Gastrocnemius medialis (tissue), 4 donors: Measurements from ENCODE around the gene PLXNC1. TPM values are rescaled to one million over a fixed set of nuclear protein-coding genes. Genes with fewer than 3 reads are reported as not detected.

Source experiments
- ATAC-seq, 2 donors: fragments of 150-250 bp; one replicate each; pipeline ENCODE4 v1.9.1; 2016
- DNase-seq, 2 donors: peaks; one replicate each; pipeline ENCODE4 v3.0.0-alpha.2; 2019
- H3K27ac ChIP-seq, 4 donors: fragments of 200-600 bp; sonication (generic); 1 replicate in 1 of 4; 2 replicates in 3 of 4; pipeline ENCODE4 v1.5.1; 2016 to 2018; ENCODE audit warnings: mild to moderate bottlenecking in 2 of 4, moderate library complexity in 1 of 4
- H3K27me3 ChIP-seq, 3 donors: fragments of 200-600 bp; sonication (generic) in 2 of 3; 1 replicate in 1 of 3; 2 replicates in 2 of 3; pipeline versions ENCODE4 v1.5.1 to v1.6.0; 2016 to 2019; ENCODE audit warnings: mild to moderate bottlenecking in 1 of 3, moderate library complexity in 1 of 3
- H3K36me3 ChIP-seq, 2 donors: fragments of 200-600 bp; sonication (generic) in 1 of 2; one replicate each; pipeline ENCODE4 v1.5.1; 2017 to 2018
- H3K4me1 ChIP-seq, 2 donors: fragments of 200-600 bp; sonication (generic) in 1 of 2; one replicate each; pipeline ENCODE4 v1.5.1; 2016 to 2017; ENCODE audit warnings: mild to moderate bottlenecking in 2 of 2
- H3K4me3 ChIP-seq, 4 donors: fragments of 200-600 bp; sonication (generic) in 3 of 4; 1 replicate in 1 of 4; 2 replicates in 3 of 4; pipeline ENCODE4 v1.5.1; 2016 to 2019; ENCODE audit warnings: mild to moderate bottlenecking in 2 of 4
- H3K9me3 ChIP-seq, 3 donors: fragments of 200-600 bp; sonication (generic) in 2 of 3; 1 replicate in 1 of 3; 2 replicates in 2 of 3; pipeline ENCODE4 v1.5.1; 2016 to 2019
- CTCF ChIP-seq, 5 experiments: fragments of 450-650 bp in 3 of 5; fragments of 200-600 bp in 2 of 5; sonication (generic) in 2 of 5; IDR thresholded peaks in 4 of 5; conservative IDR thresholded peaks in 1 of 5; 1 replicate in 4 of 5; 2 replicates in 1 of 5; pipeline ENCODE4 v1.5.1; 2016 to 2019; ENCODE audit warnings: antibody characterized with exemption in 5 of 5, mild to moderate bottlenecking in 3 of 5, moderate library complexity in 3 of 5
- POLR2A ChIP-seq, 2 donors: fragments of 450-650 bp; IDR thresholded peaks; one replicate each; pipeline ENCODE4 v1.6.1; 2017; ENCODE audit warnings: antibody characterized with exemption in 2 of 2, mild to moderate bottlenecking in 2 of 2, moderate library complexity in 2 of 2
- in situ Hi-C, 4 donors: fragments of 200-750 bp; cut with MboI; loops; one replicate each; pipeline versions ENCODE4 v1.15.0 to v1.8.0; 2017; ENCODE audit warnings: low sequenced_read_pairs in 4 of 4
- intact Hi-C: fragments of 100-400 bp; cut with DNase I; formaldehyde crosslinking; loops from one replicate; pipeline ENCODE4 v1.15.1; 2023; ENCODE audit warnings: low total_unique reads
- total RNA-seq, 4 donors: library from RNA; depleted of rRNA; stranded (reverse); fragments of >200 nt; gene quantifications; one replicate each; pipeline versions ENCODE4 v1.1.0 to v1.2.3, GENCODE V29; 2016

PLXNC1 gene
- total RNA-seq, 4 donors from 2014 or later = 0.62 to 2.2 (median 1.2) TPM

- in situ Hi-C loops = no loop called here
- no peaks in the 10 kb centered on the region for H3K9me3 ChIP-seq
- H3K27me3 ChIP-seq = no peaks in the 10 kb centered on the region
Observed at GRCh38 chr12:94222351-94223084, 74.1 kb downstream of the PLXNC1 start.

GRCh38 chr12:94223842-94224241 is 75.5 kb downstream of the PLXNC1 start:
- no peak for DNase-seq
- Histone ChIP-seq H3K4me1 (no peaks in the 10 kb centered on the region), H3K27me3 (no peaks in the 10 kb centered on the region), H3K4me3 (no peak overlapping the region), H3K27ac (no peak overlapping the region), H3K9me3 (no peaks in the 10 kb centered on the region), H3K36me3 (no peaks in the 10 kb centered on the region)
- no peak for ATAC-seq
- in situ Hi-C loops = no loop called here
- TF ChIP-seq CTCF (IDR thresholded peaks at IDR 0.05 in 4 of 5, conservative IDR thresholded peaks at IDR 0.05 in 1 of 5) = no peak
- no peak for TF ChIP-seq POLR2A (IDR thresholded peaks at IDR 0.05)
- intact Hi-C loops = no loop called here

More at GRCh38 chr12:94222351-94223084, 74.1 kb downstream of the PLXNC1 start:
- intact Hi-C loops = no loop called here
- no peak overlapping the region for H3K27ac ChIP-seq
- H3K36me3 ChIP-seq = no peaks in the 10 kb centered on the region
- no peak overlapping the region for H3K4me3 ChIP-seq
- no peak for TF ChIP-seq POLR2A (IDR thresholded peaks at IDR 0.05)
- TF ChIP-seq CTCF (IDR thresholded peaks at IDR 0.05 in 4 of 5, conservative IDR thresholded peaks at IDR 0.05 in 1 of 5) = no peak
- DNase-seq = no peak
- no peak for ATAC-seq
- no peaks in the 10 kb centered on the region for H3K4me1 ChIP-seq

GRCh38 chr12:94225506-94225905 is 77.1 kb downstream of the PLXNC1 start:
- H3K27ac ChIP-seq = no peak overlapping the region
- intact Hi-C loops (no loop called here), in situ Hi-C loops (loop anchor here in 1 of 4 donors (25.0 kb wide), 1 partner anchor 112 kb away; no protein-coding TSS in a partner anchor)
- H3K4me1 ChIP-seq = no peaks in the 10 kb centered on the region
- no peak for TF ChIP-seq CTCF (IDR thresholded peaks at IDR 0.05 in 4 of 5, conservative IDR thresholded peaks at IDR 0.05 in 1 of 5)
- TF ChIP-seq POLR2A (IDR thresholded peaks at IDR 0.05) = no peak
- no peaks in the 10 kb centered on the region for H3K27me3 ChIP-seq
- DNase-seq (no peak), ATAC-seq (no peak)
- no peaks in the 10 kb centered on the region for H3K36me3 ChIP-seq
- no peaks in the 10 kb centered on the region for H3K9me3 ChIP-seq
- no peak overlapping the region for H3K4me3 ChIP-seq

GRCh38 chr12:94225947-94226630 is 77.7 kb downstream of the PLXNC1 start:
- Histone ChIP-seq H3K36me3 (no peaks in the 10 kb centered on the region), H3K4me1 (no peaks in the 10 kb centered on the region), H3K27me3 (no peaks in the 10 kb centered on the region), H3K9me3 (no peaks in the 10 kb centered on the region), H3K27ac (no peak overlapping the region), H3K4me3 (no peak overlapping the region)
- no peak for DNase-seq
- intact Hi-C loops = no loop called here
- TF ChIP-seq CTCF (IDR thresholded peaks at IDR 0.05 in 4 of 5, conservative IDR thresholded peaks at IDR 0.05 in 1 of 5) (no peak), POLR2A (IDR thresholded peaks at IDR 0.05) (no peak)
- no peak for ATAC-seq
- in situ Hi-C loops = loop anchor here in 1 of 4 donors (25.0 kb wide), 1 partner anchor 111 kb away; no protein-coding TSS in a partner anchor
